Ureter (tissue), 1 donor: ENCODE data around the gene UGT1A5. TPM values are rescaled to one million over a fixed set of nuclear protein-coding genes. Genes with fewer than 3 reads are reported as not detected.
A peak's percentile ranks its signal among the peaks of the same experiment; 100 is the strongest.

ENCODE experiments used
- DNase-seq: peaks from one replicate; pipeline ENCODE4 v3.0.0-alpha.2; 2020; ENCODE audit warnings: low spot score
- total RNA-seq: library from RNA; stranded (reverse); gene quantifications from one replicate; pipeline ENCODE4 v1.2.4, GENCODE V29; 2023
- donor health status: DM: yes; HTN: yes; CAD: no.

Gene UGT1A5
- 21.3 TPM for total RNA-seq

- no peak for DNase-seq
Measured at GRCh38 chr2:233712611-233713261, at the start of gene UGT1A5. Gene UGT1A5, plus strand, starts transcription at chr2:233712907. Its CDS starts 85 bp downstream, at chr2:233712992.

- no peak for DNase-seq
Measured at GRCh38 chr2:233663911-233664310, 48.8 kb upstream of the UGT1A5 start.

GRCh38 chr2:233668605-233669260 lies 44.0 kb upstream of the UGT1A5 start:
- no peak for DNase-seq

- DNase-seq: no peak
Measured at GRCh38 chr2:233671290-233672161, 41.2 kb upstream of the UGT1A5 start, which contains the start of gene UGT1A9. Gene UGT1A9, plus strand, starts transcription at chr2:233671898. Its CDS starts 37 bp downstream, at chr2:233671935.

- DNase-seq: no peak
Measured at GRCh38 chr2:233672886-233673285, 39.8 kb upstream of the UGT1A5 start.

- no peak for DNase-seq
Measured at GRCh38 chr2:233673896-233674295, 38.8 kb upstream of the UGT1A5 start.

GRCh38 chr2:233674314-233674713 lies 38.4 kb upstream of the UGT1A5 start:
- DNase-seq: no peak

GRCh38 chr2:233674995-233675394 lies 37.7 kb upstream of the UGT1A5 start:
- no peak for DNase-seq

- no peak for DNase-seq
Measured at GRCh38 chr2:233676046-233676445, 36.7 kb upstream of the UGT1A5 start.

GRCh38 chr2:233679196-233679595 lies 33.5 kb upstream of the UGT1A5 start:
- no peak for DNase-seq

- DNase-seq: no peak
Measured at GRCh38 chr2:233680361-233681045, 32.2 kb upstream of the UGT1A5 start.

GRCh38 chr2:233681521-233682099 lies 31.1 kb upstream of the UGT1A5 start, which contains the start of gene UGT1A7:
Gene UGT1A7, plus strand, starts transcription at chr2:233681901. Its CDS starts 37 bp downstream, at chr2:233681938.
- no peak for DNase-seq

GRCh38 chr2:233684640-233685039 lies 28.1 kb upstream of the UGT1A5 start:
- DNase-seq: no peak

- DNase-seq: no peak
Measured at GRCh38 chr2:233686928-233687327, 25.8 kb upstream of the UGT1A5 start.

GRCh38 chr2:233688341-233688740 lies 24.4 kb upstream of the UGT1A5 start:
- DNase-seq: no peak

GRCh38 chr2:233689031-233689430 lies 23.7 kb upstream of the UGT1A5 start:
- no peak for DNase-seq

GRCh38 chr2:233689501-233689900 lies 23.2 kb upstream of the UGT1A5 start:
- no peak for DNase-seq

- no peak for DNase-seq
Measured at GRCh38 chr2:233690444-233690843, 22.3 kb upstream of the UGT1A5 start.

- DNase-seq: peak; percentile 91
Measured at GRCh38 chr2:233691443-233692433, 21.0 kb upstream of the UGT1A5 start.

GRCh38 chr2:233692648-233693047 lies 20.1 kb upstream of the UGT1A5 start, which contains the start of gene UGT1A6:
Gene UGT1A6, plus strand, starts transcription at chr2:233692890. Its CDS starts 115 bp downstream, at chr2:233693005.
- no peak for DNase-seq
